ENCODE data around the gene YBEY. TPM values are rescaled to one million over a fixed set of nuclear protein-coding genes. Genes with fewer than 3 reads are reported as not detected.

The YBEY gene
- polyA plus RNA-seq, 4 donors = 21.7 to 27.1 (median 23.3) TPM

- DNase-seq (ENCODE audit: low read depth in 4 of 4, low spot score in 2 of 4) = peak in 3 of 4 donors; percentile 64 to 68 (median 65)
These were observed 38.4 kb downstream of the YBEY start for GRCh38 chr21:46324390-46325072.

DNA sequence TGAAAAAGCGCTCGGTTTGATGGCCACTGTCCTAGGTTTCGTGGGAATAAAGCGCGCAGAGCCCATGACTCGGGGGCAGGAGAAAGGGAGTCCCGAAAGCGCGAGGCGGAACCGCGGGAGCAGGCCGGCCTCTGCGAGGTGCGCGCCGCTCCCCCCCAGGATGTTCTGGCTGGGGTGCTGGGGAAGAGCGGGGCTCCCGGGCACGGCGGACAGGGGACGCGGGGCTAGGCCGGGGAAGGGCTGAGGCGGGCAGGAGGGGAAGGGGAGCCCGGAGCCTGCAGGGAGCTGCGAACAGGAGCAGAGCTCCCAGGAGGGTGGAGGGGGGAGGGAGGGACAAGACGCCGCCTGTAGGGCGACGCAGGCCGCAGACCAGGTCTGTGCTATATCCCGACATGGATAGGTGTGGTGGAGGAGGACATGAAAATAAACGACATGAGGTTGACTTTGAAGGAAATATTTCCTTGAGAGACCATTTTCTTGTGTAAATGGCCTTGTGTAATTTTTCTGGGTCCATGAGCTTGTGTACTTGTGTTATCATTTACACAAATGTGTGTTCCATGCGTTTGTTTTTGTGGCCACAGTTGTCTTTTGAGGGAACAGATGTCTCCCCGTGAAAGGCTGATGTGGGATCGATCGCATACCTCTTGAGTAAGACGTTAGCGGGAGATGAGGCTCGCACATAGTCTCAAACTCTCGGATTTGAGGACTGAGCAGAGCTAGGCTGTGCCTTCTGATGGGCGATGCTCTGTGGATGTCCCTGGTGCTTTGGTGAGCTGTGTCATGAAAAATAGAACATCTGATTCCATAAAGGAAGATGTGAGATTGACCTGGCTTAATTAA is 39.2 kb downstream of the YBEY start:
- DNase-seq (ENCODE audit: low read depth in 4 of 4, low spot score in 2 of 4) = no peak

GRCh38 chr21:46326110-46326703 is 40.1 kb downstream of the YBEY start:
- DNase-seq (ENCODE audit: low read depth in 4 of 4, low spot score in 2 of 4) = no peak

- no peak for DNase-seq (ENCODE audit: low read depth in 4 of 4, low spot score in 2 of 4)
These were observed 41.6 kb downstream of the YBEY start for GRCh38 chr21:46327711-46328110.

DNA sequence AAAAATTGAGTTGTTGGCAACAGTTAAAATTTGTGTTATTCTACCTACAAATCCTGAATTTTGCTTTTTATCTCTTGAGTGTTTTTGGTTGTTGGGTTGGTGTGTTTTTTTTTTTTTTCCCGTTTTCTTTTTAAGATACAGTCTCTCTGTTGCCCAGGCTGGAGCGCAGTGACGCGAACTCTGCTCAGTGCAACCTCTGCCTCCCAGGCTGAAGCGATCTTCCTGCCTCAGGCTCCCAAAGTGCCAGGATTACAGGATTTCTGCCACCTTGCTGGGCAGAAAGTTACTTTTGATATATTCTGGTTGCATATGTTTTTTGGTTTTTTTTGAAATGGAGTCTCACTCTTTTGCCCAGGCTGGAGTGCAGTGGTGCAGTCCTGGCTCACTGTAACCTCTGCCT is 42.0 kb downstream of the YBEY start:
- no peak for DNase-seq (ENCODE audit: low read depth in 4 of 4, low spot score in 2 of 4)

DNA sequence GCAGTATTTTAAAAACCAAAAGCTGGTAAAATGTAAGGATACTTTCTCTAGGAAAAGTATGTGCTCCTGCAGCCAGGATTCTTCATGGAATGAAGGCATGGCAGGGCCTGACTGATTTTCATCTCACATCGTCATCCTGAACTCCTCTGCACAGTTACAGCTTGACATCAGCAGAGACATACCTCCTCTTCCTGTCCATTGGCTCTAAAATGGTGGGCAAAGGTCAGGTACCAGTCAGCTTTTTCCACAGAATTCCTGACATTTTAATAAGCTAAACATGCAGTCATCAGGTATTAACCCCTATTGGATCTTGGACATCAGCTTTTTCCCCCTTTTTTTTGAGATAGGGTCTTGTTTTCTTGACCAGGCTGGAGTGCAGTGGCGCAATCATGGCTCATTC is 43.7 kb downstream of the YBEY start:
- DNase-seq (ENCODE audit: low read depth in 4 of 4, low spot score in 2 of 4) = no peak

GRCh38 chr21:46334351-46335140 is 48.4 kb downstream of the YBEY start:
- no peak for DNase-seq (ENCODE audit: low read depth in 4 of 4, low spot score in 2 of 4)

GRCh38 chr21:46336603-46337002 is 50.5 kb downstream of the YBEY start:
- no peak for DNase-seq (ENCODE audit: low read depth in 4 of 4, low spot score in 2 of 4)

DNA sequence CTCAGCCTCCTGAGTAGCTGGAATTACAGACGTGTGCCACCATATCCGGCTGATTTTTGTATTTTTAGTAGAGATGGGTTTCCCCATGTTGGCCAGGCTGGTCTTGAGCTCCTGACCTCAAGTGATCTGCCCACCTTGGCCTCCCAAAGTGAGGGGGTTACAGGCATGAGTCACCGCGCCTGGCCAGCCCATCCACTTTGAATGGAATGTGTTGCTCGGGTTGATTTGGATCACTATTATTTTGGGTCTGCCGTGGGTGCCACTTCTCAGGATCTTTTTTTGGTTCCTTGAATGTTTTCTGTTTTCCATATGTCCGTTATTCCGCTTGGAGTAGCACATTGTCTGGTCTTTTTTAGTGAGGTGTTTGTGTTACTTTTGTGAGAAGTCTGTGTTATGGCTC is 54.9 kb downstream of the YBEY start:
- no peak for DNase-seq (ENCODE audit: low read depth in 4 of 4, low spot score in 2 of 4)

- no peak for DNase-seq (ENCODE audit: low read depth in 4 of 4, low spot score in 2 of 4)
These were observed 58.2 kb downstream of the YBEY start for GRCh38 chr21:46344219-46344915.

- no peak for DNase-seq (ENCODE audit: low read depth in 4 of 4, low spot score in 2 of 4)
These were observed 59.7 kb downstream of the YBEY start for GRCh38 chr21:46345861-46346260.

GRCh38 chr21:46346296-46347202 is 60.4 kb downstream of the YBEY start:
- no peak for DNase-seq (ENCODE audit: low read depth in 4 of 4, low spot score in 2 of 4)

GRCh38 chr21:46347203-46347550 is 61.0 kb downstream of the YBEY start:
- DNase-seq (ENCODE audit: low read depth in 4 of 4, low spot score in 2 of 4) = no peak

Other genes starting within 250 kb of the YBEY start
- gene COL6A2, start 188.2 kb upstream of the YBEY start, polyA plus RNA-seq (ENCODE audit: insufficient read length in 4 of 4) = 100 to 1,000 TPM; 184 to 330 (median 231) TPM
- gene FTCD, start 130.8 kb upstream of the YBEY start, polyA plus RNA-seq (ENCODE audit: insufficient read length in 4 of 4) = 10 to 100 TPM; 21.5 to 51.7 (median 31.4) TPM
- gene SPATC1L, start 101.9 kb upstream of the YBEY start, polyA plus RNA-seq (ENCODE audit: insufficient read length in 4 of 4) = 10 to 100 TPM in 2 of 4 donors, 1 to 10 TPM in 2; 6.5 to 18.8 (median 13.6) TPM
- gene LSS, start 57.6 kb upstream of the YBEY start, polyA plus RNA-seq (ENCODE audit: insufficient read length in 4 of 4) = 10 to 100 TPM; 24.6 to 57.0 (median 41.4) TPM
- gene MCM3AP, start 731 bp upstream of the YBEY start, polyA plus RNA-seq (ENCODE audit: insufficient read length in 4 of 4) = 100 to 1,000 TPM in 2 of 4 donors, 10 to 100 TPM in 2; 64.5 to 114 (median 87.3) TPM
- gene C21orf58, start 37.5 kb downstream of the YBEY start, polyA plus RNA-seq (ENCODE audit: insufficient read length in 4 of 4) = 10 to 100 TPM in 3 of 4 donors, 1 to 10 TPM in 1; 6.1 to 26.2 (median 16.9) TPM
- gene PCNT, start 37.8 kb downstream of the YBEY start, polyA plus RNA-seq (ENCODE audit: insufficient read length in 4 of 4) = 10 to 100 TPM; 25.6 to 46.3 (median 35.3) TPM
- 10 to 100 TPM; 23.7 to 56.3 (median 39.0) TPM for gene DIP2A, start 172.5 kb downstream of the YBEY start, polyA plus RNA-seq (ENCODE audit: insufficient read length in 4 of 4)

Data from left renal cortex interstitium (tissue), 4 donors.